GM23338 (cell line): ENCODE data around the gene AGAP1. TPM values are rescaled to one million over a fixed set of nuclear protein-coding genes. Genes with fewer than 3 reads are reported as not detected.

Source experiments
- ATAC-seq: fragments of 200-7000 bp; cut with Tn5 transposase; 3 replicates; pipeline ENCODE4 v1.9.1; 2020
- DNase-seq: peaks from one replicate; pipeline ENCODE4 v3.0.0-alpha.2; 2015; ENCODE audit warnings: low spot score
- H2AFZ ChIP-seq: fragments of 200-600 bp; sonication (generic); 2 replicates; pipeline ENCODE4 v1.8.0; 2016; ENCODE audit warnings: antibody characterized with exemption, mild to moderate bottlenecking, moderate library complexity
- H3F3A ChIP-seq: fragments of 200-600 bp; sonication (generic); replicated peaks from 2 replicates; pipeline ENCODE4 v1.8.0; 2017; ENCODE audit warnings: antibody characterized with exemption, mixed run types, low read depth
- H3K27ac ChIP-seq: fragments of 200-600 bp; sonication (generic); 2 replicates; pipeline ENCODE4 v1.6.1; 2016; ENCODE audit warnings: low read depth
- H3K27me3 ChIP-seq: fragments of 200-600 bp; sonication (generic); 2 replicates; pipeline ENCODE4 v1.8.0; 2016; ENCODE audit warnings: mild to moderate bottlenecking, mixed run types, moderate library complexity; ENCODE audit not compliant: insufficient read depth
- H3K36me3 ChIP-seq: fragments of 200-600 bp; sonication (generic); 2 replicates; pipeline ENCODE4 v1.8.0; 2016; ENCODE audit warnings: mild to moderate bottlenecking; ENCODE audit not compliant: insufficient read depth
- H3K4me1 ChIP-seq: fragments of 200-600 bp; sonication (generic); 2 replicates; pipeline ENCODE4 v1.8.0; 2016; ENCODE audit warnings: mild to moderate bottlenecking, moderate library complexity; ENCODE audit not compliant: insufficient read depth
- H3K4me2 ChIP-seq: fragments of 200-600 bp; sonication (generic); 2 replicates; pipeline ENCODE4 v1.7.1; 2017; ENCODE audit warnings: mixed run types
- H3K4me3 ChIP-seq: fragments of 200-600 bp; sonication (generic); 2 replicates; pipeline ENCODE4 v1.6.1; 2016; ENCODE audit warnings: mixed run types
- H3K79me2 ChIP-seq: fragments of 200-600 bp; sonication (generic); replicated peaks from 2 replicates; pipeline ENCODE4 v1.8.0; 2017; ENCODE audit warnings: mild to moderate bottlenecking; ENCODE audit not compliant: insufficient read depth
- H3K9me2 ChIP-seq: fragments of 200-600 bp; sonication (generic); 2 replicates; pipeline ENCODE4 v1.8.0; 2017; ENCODE audit not compliant: insufficient read depth
- H4K20me1 ChIP-seq: fragments of 200-600 bp; sonication (generic); replicated peaks from 2 replicates; pipeline ENCODE4 v1.8.0; 2017; ENCODE audit warnings: mild to moderate bottlenecking; ENCODE audit not compliant: insufficient read depth
- H3K27ac Mint-ChIP-seq: 2 replicates; pipeline ENCODE4 v1.8.0; 2020; ENCODE audit warnings: inconsistent platforms, mild to moderate bottlenecking, moderate library complexity, mixed read lengths
- H3K27me3 Mint-ChIP-seq: 3 replicates; pipeline ENCODE4 v1.8.0; 2022; ENCODE audit warnings: low read depth, mild to moderate bottlenecking, moderate library complexity, mixed read lengths, inconsistent platforms; ENCODE audit not compliant: insufficient read depth, poor library complexity
- H3K36me3 Mint-ChIP-seq: 3 replicates; pipeline ENCODE4 v1.8.0; 2021; ENCODE audit warnings: low read depth, mild to moderate bottlenecking, inconsistent platforms, moderate library complexity, mixed read lengths
- H3K4me1 Mint-ChIP-seq: 3 replicates; pipeline ENCODE4 v1.8.0; 2020; ENCODE audit warnings: mild to moderate bottlenecking, inconsistent platforms, mixed read lengths
- H3K4me3 Mint-ChIP-seq: 3 replicates; pipeline ENCODE4 v1.8.0; 2021; ENCODE audit warnings: moderate library complexity, mild to moderate bottlenecking, inconsistent platforms, mixed read lengths
- H3K9me3 Mint-ChIP-seq: 3 replicates; pipeline ENCODE4 v1.8.0; 2020; ENCODE audit warnings: moderate library complexity, mild to moderate bottlenecking, inconsistent platforms, mixed read lengths
- CREB1 ChIP-seq: fragments of 250-450 bp; sonication (Bioruptor Pico); IDR thresholded peaks from 2 replicates; pipeline ENCODE4 v1.5.0; 2020; ENCODE audit warnings: low read depth, mild to moderate bottlenecking, moderate library complexity
- EZH2 ChIP-seq: fragments of 200-600 bp; sonication (generic); IDR thresholded peaks from one replicate; pipeline ENCODE4 v1.8.0; 2017; ENCODE audit warnings: antibody characterized with exemption, mild to moderate bottlenecking, low read depth; ENCODE audit not compliant: unreplicated experiment
- EZH2phosphoT487 ChIP-seq: fragments of 200-600 bp; sonication (generic); IDR thresholded peaks from one replicate; pipeline ENCODE4 v1.8.1; 2018; ENCODE audit warnings: antibody characterized with exemption; ENCODE audit not compliant: unreplicated experiment
- JUNB ChIP-seq: IDR thresholded peaks from one replicate; pipeline ENCODE4 v1.6.1; 2016; ENCODE audit warnings: antibody characterized with exemption; ENCODE audit not compliant: unreplicated experiment
- NANOG ChIP-seq: IDR thresholded peaks from 2 replicates; pipeline ENCODE4 v1.6.1; 2016; ENCODE audit warnings: antibody characterized with exemption, borderline replicate concordance
- POLR2AphosphoS5 ChIP-seq: IDR thresholded peaks from 2 replicates; pipeline ENCODE4 v1.6.1; 2016; ENCODE audit warnings: antibody characterized with exemption, low read depth
- ZNF331 ChIP-seq: fragments of 250-450 bp; sonication (Bioruptor Pico); IDR thresholded peaks from 2 replicates; pipeline ENCODE4 v1.5.0; 2020; ENCODE audit warnings: low read depth, mild to moderate bottlenecking, moderate library complexity
- polyA plus RNA-seq: library from polyadenylated mRNA; unstranded; fragments of >200 nt; fragmentation: Nextera tagmentation; extraction: Ambion mirVana; gene quantifications from 2 replicates; pipeline ENCODE4 v1.2.1, GENCODE V29; 2016
- total RNA-seq: library from RNA; depleted of rRNA; stranded (reverse); fragments of >200 nt; shearing (Covaris generic); gene quantifications from 2 replicates; pipeline ENCODE4 v1.2.3, GENCODE V29; 2014
- TF ChIP-seq, protein P1 (sequence below): IDR thresholded peaks from one replicate; pipeline ENCODE4 v1.6.1; 2018; ENCODE audit warnings: antibody characterized with exemption; ENCODE audit not compliant: unreplicated experiment
- TF ChIP-seq, protein P2 (sequence below): IDR thresholded peaks from 2 replicates; pipeline ENCODE4 v1.6.1; 2016; ENCODE audit warnings: antibody characterized with exemption
- TF ChIP-seq, protein P3 (sequence below): fragments of 250-450 bp; sonication (Bioruptor Pico); IDR thresholded peaks from 2 replicates; pipeline ENCODE4 v1.5.0; 2020; ENCODE audit warnings: mild to moderate bottlenecking, moderate library complexity

Gene AGAP1
- total and polyA plus RNA-seq, 2 experiments from 2014 or later = 13.3 to 27.9 TPM

DNA sequence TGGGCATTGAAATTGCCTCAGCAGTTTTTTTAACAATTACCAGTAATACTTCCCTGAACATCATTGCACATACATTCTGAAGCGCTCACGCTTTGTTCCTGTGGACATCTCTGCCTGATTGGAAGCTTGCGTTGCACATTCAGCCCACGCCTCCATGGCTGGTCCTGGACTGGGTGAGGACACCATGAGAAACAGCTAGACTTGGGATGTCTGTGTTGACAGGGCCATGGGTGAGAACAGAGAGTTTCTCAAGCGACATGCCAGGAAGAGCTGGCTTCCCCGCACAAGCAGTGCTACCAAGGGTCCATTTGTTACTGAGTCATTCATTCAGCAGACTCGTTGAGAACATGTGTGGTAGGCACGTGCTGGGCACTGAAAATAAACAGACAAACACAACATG, 508.0 kb downstream of the AGAP1 start:
- Histone ChIP-seq H3K4me3 (no peak overlapping the region), H3K4me2 (no peak overlapping the region), H3K36me3 (no peaks in the 10 kb centered on the region), H3K79me2 (no peaks in the 10 kb centered on the region), H3K9me2 (peaks cover 20% of the 10 kb centered on the region), H3F3A (no peaks in the 10 kb centered on the region), H4K20me1 (peaks cover 6% of the 10 kb centered on the region; the same call in 1 of the 2 replicates), H3K27me3 (no peaks in the 10 kb centered on the region), H2AFZ (no peak overlapping the region), H3K4me1 (no peaks in the 10 kb centered on the region), H3K27ac (no peak overlapping the region)
- Mint-ChIP-seq H3K36me3 (peaks cover 12% of the 10 kb centered on the region), H3K4me3 (no peak overlapping the region), H3K4me1 (no peaks in the 10 kb centered on the region), H3K27me3 (peaks cover 2% of the 10 kb centered on the region), H3K9me3 (no peaks in the 10 kb centered on the region), H3K27ac (0 out of 2 replicates have a peak overlapping the region, but pooled peaks have one; percentile 22)
- DNase-seq = no peak
- no peak for ATAC-seq
- TF ChIP-seq, protein P1, sequence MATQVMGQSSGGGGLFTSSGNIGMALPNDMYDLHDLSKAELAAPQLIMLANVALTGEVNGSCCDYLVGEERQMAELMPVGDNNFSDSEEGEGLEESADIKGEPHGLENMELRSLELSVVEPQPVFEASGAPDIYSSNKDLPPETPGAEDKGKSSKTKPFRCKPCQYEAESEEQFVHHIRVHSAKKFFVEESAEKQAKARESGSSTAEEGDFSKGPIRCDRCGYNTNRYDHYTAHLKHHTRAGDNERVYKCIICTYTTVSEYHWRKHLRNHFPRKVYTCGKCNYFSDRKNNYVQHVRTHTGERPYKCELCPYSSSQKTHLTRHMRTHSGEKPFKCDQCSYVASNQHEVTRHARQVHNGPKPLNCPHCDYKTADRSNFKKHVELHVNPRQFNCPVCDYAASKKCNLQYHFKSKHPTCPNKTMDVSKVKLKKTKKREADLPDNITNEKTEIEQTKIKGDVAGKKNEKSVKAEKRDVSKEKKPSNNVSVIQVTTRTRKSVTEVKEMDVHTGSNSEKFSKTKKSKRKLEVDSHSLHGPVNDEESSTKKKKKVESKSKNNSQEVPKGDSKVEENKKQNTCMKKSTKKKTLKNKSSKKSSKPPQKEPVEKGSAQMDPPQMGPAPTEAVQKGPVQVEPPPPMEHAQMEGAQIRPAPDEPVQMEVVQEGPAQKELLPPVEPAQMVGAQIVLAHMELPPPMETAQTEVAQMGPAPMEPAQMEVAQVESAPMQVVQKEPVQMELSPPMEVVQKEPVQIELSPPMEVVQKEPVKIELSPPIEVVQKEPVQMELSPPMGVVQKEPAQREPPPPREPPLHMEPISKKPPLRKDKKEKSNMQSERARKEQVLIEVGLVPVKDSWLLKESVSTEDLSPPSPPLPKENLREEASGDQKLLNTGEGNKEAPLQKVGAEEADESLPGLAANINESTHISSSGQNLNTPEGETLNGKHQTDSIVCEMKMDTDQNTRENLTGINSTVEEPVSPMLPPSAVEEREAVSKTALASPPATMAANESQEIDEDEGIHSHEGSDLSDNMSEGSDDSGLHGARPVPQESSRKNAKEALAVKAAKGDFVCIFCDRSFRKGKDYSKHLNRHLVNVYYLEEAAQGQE = no peak
- no peak for TF ChIP-seq POLR2AphosphoS5
- TF ChIP-seq EZH2 = no peak
- no peak for TF ChIP-seq CREB1
- TF ChIP-seq JUNB = no peak
- TF ChIP-seq, protein P2, sequence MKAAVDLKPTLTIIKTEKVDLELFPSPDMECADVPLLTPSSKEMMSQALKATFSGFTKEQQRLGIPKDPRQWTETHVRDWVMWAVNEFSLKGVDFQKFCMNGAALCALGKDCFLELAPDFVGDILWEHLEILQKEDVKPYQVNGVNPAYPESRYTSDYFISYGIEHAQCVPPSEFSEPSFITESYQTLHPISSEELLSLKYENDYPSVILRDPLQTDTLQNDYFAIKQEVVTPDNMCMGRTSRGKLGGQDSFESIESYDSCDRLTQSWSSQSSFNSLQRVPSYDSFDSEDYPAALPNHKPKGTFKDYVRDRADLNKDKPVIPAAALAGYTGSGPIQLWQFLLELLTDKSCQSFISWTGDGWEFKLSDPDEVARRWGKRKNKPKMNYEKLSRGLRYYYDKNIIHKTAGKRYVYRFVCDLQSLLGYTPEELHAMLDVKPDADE = no peak
- no peak for TF ChIP-seq EZH2phosphoT487
- no peak for TF ChIP-seq ZNF331
- TF ChIP-seq NANOG = no peak
- TF ChIP-seq, protein P3, sequence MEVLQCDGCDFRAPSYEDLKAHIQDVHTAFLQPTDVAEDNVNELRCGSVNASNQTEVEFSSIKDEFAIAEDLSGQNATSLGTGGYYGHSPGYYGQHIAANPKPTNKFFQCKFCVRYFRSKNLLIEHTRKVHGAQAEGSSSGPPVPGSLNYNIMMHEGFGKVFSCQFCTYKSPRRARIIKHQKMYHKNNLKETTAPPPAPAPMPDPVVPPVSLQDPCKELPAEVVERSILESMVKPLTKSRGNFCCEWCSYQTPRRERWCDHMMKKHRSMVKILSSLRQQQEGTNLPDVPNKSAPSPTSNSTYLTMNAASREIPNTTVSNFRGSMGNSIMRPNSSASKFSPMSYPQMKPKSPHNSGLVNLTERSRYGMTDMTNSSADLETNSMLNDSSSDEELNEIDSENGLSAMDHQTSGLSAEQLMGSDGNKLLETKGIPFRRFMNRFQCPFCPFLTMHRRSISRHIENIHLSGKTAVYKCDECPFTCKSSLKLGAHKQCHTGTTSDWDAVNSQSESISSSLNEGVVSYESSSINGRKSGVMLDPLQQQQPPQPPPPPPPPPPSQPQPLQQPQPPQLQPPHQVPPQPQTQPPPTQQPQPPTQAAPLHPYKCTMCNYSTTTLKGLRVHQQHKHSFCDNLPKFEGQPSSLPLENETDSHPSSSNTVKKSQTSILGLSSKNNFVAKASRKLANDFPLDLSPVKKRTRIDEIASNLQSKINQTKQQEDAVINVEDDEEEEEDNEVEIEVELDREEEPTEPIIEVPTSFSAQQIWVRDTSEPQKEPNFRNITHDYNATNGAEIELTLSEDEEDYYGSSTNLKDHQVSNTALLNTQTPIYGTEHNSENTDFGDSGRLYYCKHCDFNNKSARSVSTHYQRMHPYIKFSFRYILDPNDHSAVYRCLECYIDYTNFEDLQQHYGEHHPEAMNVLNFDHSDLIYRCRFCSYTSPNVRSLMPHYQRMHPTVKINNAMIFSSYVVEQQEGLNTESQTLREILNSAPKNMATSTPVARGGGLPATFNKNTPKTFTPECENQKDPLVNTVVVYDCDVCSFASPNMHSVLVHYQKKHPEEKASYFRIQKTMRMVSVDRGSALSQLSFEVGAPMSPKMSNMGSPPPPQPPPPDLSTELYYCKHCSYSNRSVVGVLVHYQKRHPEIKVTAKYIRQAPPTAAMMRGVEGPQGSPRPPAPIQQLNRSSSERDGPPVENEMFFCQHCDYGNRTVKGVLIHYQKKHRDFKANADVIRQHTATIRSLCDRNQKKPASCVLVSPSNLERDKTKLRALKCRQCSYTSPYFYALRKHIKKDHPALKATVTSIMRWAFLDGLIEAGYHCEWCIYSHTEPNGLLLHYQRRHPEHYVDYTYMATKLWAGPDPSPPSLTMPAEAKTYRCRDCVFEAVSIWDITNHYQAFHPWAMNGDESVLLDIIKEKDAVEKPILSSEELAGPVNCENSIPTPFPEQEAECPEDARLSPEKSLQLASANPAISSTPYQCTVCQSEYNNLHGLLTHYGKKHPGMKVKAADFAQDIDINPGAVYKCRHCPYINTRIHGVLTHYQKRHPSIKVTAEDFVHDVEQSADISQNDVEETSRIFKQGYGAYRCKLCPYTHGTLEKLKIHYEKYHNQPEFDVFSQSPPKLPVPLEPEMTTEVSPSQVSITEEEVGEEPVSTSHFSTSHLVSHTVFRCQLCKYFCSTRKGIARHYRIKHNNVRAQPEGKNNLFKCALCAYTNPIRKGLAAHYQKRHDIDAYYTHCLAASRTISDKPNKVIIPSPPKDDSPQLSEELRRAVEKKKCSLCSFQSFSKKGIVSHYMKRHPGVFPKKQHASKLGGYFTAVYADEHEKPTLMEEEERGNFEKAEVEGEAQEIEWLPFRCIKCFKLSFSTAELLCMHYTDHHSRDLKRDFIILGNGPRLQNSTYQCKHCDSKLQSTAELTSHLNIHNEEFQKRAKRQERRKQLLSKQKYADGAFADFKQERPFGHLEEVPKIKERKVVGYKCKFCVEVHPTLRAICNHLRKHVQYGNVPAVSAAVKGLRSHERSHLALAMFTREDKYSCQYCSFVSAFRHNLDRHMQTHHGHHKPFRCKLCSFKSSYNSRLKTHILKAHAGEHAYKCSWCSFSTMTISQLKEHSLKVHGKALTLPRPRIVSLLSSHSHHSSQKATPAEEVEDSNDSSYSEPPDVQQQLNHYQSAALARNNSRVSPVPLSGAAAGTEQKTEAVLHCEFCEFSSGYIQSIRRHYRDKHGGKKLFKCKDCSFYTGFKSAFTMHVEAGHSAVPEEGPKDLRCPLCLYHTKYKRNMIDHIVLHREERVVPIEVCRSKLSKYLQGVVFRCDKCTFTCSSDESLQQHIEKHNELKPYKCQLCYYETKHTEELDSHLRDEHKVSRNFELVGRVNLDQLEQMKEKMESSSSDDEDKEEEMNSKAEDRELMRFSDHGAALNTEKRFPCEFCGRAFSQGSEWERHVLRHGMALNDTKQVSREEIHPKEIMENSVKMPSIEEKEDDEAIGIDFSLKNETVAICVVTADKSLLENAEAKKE = no peak
